Epidermal melanocyte (primary cell): ENCODE data around the gene SLC35B4.

Experiments used
- DNase-seq: peaks from one replicate; pipeline ENCODE4 v3.0.0; 2011; ENCODE audit warnings: low spot score; ENCODE audit not compliant: insufficient read length

SLC35B4 gene, protein sequence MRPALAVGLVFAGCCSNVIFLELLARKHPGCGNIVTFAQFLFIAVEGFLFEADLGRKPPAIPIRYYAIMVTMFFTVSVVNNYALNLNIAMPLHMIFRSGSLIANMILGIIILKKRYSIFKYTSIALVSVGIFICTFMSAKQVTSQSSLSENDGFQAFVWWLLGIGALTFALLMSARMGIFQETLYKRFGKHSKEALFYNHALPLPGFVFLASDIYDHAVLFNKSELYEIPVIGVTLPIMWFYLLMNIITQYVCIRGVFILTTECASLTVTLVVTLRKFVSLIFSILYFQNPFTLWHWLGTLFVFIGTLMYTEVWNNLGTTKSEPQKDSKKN

DNA sequence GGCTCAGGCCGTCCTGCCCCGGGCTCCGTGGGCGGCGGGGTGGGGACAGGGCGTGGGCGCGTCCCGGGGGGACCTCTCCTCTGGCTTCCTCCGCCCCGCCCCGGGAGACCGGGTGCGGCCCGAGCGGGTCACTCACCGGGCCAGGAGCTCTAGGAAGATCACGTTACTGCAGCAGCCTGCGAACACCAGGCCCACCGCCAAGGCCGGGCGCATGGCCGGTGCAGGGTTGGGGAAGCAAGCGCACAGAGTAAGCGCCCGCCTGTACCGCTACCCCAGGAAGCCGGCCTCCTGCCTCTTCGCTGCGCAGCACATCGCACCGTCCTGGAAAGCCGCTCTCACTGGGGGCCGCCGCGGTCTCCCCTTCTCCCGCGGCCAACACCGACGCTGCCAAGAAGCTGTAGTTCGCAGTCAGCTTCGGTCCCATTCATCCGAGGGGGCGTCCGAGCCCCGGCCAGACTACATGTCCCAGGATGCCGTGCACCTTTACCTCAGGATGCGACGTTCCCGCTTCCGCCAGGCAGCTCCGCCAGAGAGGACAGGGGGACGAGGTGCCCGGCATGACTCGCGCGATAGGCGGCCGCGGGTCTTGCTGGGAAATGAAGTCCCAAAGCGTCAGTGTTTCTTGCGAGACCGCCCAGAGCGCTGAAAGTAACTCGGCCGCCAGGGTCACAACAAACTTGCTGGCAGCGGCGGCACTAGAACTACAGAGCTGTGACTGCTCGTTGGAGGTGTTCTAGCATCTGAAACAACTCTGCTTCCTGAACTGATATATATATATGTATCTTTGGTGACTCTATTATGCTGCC, at the start of gene SLC35B4:
TSS of gene SLC35B4 (minus strand) at position 392 of the 806 bp plus-strand sequence. CDS start at position 213, 179 bp downstream.
- peak; percentile 94 for DNase-seq

DNA sequence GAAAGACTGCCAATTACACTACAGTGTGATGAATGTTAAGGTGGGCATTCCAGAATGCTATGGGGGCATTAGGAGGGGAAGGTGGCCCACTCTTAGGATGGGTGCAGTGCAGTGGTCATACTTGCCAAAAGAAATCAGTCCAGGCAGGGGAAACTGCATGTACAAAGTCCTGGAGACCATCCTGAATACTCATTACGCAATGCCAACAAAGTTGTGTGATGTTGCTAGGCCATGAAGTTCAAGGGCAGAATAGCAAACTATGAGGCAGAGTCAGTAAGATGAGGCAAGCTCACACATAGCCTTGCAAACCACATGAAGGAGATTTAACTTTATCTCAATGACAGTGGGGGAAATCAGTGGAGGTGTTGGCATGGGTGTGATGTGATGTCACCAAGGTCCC, 49.8 kb upstream of the SLC35B4 start:
- no peak for DNase-seq

DNA sequence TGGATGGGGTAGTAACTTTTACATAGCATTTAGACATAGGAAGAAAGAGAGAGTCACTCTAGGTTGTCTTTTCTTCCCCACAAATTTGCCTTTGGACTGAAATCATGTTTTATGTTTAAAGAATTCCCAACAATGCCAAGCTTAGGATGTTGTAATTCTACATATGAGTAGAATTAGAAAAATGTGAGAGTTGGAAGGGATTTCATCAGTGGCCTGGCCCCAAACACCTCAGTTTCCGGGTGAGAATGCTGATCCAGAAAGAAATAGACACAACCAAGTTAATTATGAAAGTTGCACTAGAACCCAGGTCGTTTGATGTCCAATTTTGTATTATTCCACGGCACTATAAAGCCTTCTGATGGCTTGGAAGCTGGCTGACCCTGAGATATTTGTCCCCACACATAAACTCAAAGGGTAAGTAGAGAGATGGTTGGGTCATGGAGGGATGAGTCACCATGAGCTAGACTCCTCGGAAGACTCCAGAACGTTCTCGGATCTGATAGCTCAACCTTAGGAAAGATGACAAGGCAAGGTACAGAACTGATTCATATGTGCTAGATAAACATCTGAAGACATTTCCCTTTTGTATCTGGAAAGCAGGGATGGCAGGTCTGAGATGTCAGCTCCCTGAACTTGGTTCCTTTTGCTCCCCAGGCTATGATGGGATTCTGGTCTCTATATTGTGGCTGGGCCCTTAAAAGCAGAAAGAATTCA, 48.8 kb upstream of the SLC35B4 start:
- DNase-seq: no peak

DNA sequence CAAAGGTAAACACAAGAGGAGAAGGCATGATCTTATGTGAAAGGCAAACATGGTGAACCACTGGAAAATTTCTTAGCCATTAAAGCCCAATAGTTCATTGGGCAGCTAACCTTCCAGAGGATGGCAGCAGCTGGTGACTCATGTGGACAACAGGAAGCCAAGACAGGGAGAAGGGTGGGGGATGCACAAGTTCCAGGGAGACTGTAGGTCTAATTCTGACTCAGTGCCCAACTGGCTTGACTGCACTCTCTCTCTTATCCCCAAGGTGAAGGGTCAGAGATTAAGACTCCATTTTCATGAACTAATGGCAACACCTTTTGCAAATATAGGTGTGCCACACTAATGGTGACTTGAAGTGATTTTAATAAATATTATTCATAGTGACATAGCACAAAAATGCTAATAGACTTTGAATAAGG, 47.9 kb upstream of the SLC35B4 start:
- no peak for DNase-seq

DNA sequence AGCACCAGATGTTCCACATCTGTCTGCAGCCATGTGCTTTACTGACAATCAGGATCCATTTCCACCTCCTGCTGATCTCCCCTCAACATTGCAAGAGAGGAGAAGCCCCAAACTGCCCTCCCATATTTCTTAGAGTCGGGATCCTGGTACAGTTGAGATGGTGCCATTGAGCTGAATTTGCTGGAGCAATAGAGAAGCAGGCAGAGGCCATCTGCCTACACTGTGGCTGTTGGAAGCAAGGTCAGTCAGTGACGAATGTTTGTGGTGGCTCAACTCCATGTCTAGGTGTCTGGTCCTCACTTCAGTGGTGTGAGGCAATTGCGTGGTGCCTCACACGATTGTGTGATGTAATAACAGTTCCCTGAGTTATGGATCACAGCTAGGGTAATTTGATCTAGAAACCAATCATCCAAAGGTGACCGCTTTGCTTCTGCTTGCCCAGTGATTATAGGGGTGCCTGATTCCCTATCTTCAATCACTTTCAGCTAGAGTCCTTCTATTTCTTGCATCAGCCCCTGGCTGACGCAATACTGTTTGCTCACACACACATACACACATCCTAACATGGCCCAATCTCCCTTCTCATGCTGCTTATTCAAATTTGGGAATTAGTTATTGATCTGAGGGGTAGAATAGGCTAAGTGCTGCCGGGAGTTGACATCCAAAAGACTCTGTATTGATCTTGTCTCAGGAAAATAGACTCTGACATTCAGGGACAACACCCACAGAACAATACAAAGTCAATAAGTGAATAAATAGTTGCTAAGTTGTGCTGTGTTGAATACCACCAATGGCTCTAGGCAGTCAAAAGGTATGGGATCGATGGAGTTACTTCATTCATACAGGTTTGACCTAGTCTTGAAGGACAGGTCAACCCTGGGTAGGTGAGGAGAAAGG, 46.1 kb upstream of the SLC35B4 start:
- DNase-seq: no peak

DNA sequence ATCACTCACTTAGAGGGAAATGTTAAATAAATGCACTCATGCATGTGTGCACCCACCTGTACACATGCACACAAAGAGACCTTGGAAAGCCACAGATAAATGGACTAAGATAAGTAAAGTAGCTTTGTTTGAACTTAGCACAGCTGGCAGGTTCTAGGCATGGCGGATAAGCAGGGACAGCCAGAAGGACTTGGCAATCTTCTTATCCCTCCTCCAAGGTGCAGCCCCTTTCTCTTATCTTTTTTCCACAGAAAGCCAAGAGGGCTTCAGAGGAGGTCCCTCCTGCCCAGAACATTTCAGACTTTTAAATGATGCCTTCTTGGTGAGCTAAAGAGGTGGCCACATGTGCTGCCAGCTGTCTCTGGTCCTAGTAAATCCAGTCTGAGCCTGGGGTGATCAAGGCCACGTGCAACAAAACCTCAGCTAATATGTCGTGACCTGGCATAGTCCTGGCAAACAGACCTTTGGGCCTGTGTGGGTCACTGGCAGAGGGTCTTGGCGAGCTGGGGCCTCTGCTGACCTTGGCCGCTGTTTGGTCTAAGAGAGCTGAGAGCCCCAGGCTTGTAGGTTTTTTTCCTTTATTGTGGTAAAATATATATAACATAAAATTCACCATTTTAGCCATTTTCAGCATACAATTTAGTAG, 43.2 kb upstream of the SLC35B4 start:
- no peak for DNase-seq

DNA sequence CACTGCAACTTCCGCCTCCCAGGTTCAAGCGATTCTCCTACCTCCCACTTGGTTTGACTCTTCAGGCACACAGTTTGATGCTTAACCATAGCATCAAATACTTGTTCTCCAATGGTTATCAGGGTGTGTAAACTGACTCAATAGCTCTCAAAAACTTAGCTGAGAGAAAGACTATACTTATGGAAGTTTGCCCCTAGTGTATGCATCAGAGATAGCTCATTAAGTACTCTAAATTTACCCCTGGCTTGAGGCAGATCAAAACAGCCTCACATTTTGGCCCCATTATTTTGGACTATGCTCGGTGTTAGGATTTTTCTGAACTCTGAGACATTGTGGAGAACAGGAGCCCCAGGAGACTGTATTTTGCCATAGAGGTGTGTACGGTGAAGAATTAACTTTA, 40.8 kb upstream of the SLC35B4 start:
- DNase-seq: no peak

DNA sequence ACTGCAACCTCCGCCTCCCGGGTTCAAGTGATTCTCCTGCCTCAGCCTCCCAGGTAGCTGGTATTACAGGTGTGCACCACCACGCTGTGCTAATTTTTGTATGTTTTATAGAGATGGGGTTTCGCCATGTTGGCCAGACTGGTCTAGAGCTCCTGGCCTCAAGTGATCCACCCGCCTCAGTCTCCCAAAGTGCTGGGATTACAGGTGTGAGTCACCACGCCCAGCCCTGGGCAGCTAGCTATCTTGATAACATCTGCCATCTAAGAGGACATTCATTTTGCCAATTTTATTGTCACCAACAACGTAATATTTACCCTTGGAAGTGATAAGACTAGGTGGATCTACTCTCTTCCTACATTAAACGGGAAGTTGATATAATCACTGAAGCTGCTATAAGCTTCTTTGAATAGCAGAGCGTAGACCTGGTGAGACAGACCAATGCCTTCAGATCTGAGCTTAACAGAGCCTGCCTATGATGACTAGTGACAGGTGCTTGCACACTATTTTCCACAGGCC, 39.7 kb upstream of the SLC35B4 start:
- no peak for DNase-seq

DNA sequence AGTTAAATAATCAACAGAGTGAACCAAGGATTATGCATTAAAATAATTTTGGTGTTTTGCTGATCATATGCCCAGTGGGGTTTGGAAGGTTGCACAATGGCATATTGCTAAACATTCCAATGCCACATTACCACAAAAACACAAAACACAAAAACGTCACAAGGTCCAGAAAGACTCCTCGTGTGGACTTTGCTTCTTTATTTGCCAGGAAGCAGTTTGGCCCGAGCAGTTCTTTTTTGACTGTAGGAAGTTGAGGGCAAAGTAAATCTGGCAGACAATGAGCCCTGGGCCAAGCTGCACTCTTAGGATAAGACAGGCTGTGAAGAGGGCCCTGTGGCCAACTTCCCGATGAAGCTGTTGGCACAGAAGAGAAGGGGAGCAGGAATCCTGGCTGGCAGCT, 39.2 kb upstream of the SLC35B4 start:
- DNase-seq: no peak

DNA sequence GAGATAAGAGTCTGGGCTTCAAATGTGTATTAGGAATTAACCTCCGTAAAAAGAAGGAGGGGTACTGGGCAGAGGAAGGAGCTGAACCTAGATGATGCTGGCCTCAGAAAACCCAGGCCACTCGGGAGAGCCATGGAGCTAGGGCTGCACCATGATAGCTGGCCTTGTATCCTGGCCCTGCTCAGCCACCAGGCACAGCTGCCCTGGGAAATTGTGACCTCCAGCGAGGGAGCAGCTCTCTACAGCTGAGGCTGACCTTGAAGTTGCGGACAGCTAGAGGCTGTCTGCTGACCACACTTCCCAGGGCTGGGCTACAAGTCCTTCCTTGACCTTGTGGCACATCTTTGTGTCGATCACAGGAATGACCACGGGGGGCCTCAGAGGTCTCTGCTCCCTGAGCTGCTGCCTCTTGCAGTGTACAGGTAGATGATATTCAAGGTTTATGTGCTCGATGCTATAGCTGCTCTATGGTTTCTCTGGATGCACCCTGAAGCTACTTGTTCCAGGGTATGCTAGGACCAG, 38.3 kb upstream of the SLC35B4 start:
- no peak for DNase-seq

DNA sequence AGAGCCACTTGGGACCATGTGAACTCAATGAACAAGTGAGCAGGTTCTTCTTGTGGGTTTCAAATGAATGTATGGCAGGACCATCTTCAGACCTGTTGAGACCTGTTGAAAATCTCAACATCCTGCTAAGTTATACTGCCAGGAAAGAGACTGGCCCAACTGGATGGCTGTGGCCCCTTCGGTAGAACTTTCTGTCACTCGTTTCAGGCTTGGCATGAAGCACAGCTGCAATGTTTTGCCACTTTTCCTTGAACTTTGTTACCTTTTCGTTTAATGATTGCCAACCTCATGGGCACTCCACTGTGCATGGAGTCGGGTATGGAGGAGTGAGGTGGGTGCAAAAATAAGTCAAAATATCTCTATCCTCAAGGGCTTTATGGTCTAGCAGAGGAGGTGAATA, 36.7 kb upstream of the SLC35B4 start:
- no peak for DNase-seq

DNA sequence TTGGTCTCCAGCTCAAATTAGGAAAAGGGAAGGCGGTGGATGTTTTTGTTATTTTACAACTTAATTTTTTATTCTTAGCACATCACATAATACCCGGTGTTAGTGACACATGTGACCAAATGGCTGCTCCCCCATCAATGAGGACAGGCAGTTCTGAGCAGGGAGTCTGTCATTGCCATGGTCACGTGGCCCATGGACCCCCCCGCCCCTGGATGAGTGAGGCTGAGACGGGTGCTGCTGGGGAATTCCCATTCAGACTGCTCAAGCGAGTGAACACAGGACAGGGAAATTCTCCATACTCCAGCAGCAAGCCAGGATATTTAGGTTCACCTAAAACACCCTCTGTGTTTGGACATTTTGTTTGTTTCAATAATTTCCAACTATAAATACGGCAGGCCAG, 34.7 kb upstream of the SLC35B4 start:
- DNase-seq: no peak

DNA sequence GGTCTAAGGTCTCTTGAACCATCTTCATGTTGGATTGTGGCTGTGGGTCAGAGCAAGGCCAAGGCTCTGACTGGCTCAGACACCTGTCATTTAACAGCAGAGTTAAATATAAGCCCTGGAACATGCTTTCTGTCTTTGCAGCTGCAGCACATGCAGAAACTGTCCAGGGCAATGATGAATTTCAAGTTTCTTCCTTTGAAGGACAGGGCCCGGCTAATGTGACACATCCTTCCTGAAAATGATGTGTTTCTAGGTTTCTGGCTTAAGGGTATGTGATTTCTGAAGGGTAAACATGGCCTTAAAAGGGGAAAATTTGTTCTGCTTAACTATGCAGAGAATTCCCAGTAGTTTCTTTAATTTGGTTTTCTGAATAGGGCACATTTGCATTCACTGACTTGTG, 34.0 kb upstream of the SLC35B4 start:
- no peak for DNase-seq

DNA sequence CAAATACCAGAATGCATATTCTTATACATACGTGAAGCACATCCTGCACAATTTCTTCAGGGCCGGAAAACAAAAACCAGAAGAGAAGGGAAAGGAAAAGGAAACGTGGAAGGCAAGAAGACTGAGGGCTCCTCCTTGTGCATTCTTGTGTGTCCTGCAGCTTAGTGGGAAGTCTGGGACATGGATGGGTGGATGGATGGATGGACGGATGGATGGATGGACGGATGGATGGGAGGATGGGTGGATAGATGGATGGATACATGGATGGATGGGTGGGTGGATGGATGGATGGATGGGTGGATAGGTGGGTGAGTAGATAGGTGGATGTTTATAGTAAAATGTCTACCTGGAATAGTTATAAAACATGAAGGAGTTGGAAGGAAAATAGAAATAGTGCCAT, 30.8 kb upstream of the SLC35B4 start:
- DNase-seq: no peak

DNA sequence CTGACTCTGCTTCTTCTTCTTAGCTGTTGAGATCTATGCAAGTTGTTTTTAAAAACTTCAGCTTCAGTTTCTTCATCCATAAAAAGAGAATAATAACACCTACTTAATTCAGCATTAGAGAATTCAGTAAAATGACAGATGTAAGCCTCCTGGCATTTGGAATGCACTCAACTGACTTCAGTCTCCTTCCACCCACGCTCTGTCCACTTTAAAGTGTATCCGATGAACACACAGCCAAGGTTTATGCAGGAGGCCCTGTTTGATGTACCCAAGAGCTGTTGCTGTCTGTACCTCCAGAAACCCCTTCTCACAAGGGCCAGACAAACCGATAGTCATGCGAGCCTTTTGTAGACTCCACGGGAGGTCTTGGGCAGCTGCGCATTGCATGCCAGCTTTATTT, 27.1 kb upstream of the SLC35B4 start:
- no peak for DNase-seq

DNA sequence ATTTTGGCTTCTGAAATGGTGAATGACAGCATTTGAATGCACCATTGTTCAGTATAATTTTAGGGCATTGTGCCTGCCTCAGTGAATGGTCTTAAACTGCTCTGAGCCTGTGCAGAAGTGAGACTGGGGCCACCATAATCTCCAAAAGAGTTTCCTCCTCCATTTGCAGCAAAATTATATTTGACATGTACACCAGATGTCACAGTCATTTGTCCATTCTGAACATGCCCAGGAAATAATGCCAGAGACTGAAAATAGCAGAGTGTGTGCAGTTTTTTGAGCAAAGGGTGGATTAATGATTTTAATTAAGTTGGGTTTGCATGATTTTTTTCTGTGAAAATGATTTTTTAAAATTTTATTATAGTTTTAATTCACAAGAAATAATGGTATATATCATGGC, 26.4 kb upstream of the SLC35B4 start:
- DNase-seq: no peak

DNA sequence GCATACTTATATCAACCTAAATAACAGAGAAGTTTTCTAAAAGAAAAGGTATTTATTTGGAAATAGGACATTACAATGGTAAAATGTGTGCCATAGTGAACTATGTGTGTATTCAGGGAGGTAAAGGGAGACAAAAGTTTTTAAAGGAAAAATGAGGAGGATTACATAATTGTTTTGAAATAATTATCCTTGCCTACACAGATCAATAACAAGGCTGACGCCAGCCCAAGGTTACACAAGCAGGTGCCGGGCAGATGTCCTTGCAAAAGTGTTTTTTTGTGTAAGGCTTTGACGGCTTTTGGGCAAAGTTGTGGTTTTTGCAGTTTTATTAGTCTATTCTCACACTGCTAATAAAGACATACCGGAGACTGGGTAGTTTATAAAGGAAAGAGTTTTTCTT, 22.7 kb upstream of the SLC35B4 start:
- DNase-seq: no peak

DNA sequence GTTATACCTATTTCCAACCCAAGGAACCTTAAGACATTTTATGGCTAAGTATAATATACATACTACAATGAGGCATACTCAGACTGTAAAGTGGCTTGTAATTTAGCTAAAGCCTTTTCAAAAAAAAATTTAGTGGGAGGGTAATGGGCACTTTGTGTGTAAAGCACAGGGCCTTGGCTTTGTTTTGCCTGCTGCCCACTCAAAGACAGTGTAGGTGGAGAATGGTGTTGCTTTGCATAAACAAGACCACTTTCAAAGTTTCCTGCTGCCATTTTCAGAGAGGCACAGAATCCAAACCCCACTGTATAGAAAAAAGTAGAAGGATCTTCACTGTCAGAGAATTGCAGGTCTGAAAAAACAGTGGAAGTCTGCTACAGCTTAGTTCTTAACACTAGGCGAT, 21.2 kb upstream of the SLC35B4 start:
- DNase-seq: no peak

DNA sequence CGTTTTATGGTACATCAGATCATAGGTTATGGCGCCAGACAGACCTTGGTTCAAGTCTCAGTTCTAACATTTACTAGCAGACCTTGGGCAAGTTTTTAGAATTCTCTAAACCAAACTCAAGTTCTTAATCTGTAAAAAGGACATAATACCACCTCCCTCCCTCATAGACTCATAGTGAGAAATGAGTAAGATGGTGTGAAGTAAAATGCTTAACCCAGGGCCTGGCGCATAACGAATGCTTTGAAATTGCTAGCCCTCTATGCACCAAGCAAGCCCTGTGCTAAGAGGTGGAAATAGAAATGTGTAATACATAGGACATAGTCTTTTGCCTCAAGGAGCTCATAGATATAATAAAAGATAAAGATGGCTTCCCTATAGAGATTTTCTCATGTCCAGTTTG, 17.7 kb upstream of the SLC35B4 start:
- no peak for DNase-seq

DNA sequence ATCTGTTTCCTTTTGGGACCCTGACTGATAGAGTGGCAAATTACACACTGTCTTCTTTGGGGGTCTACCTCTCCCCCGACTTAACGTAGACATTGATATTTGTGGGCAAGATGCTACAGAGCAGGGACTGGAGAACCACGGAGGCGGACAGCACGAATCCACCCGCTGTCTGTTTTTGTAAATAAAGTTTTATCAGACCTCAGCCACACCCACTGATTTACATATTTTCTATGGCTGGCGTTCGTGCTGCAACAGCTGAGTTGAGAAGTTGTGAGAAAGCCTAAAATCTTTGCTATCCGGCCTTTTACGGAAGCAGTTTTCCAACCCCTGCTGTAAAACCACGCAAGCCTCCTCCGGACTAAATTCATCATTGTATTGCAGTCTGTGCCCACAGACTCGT, 17.2 kb upstream of the SLC35B4 start:
- no peak for DNase-seq
